Stimulated activated CD8-positive, alpha-beta memory T cell treated with anti-CD3 and anti-CD28 coated beads, Interleukin-7, amount 100 ng/mL, for 1 hour (primary cell): ENCODE data around the gene CEP68.
"Not testable (repeated sequence)": the region's sequence is repeated elsewhere in the genome, so short reads cannot be mapped to it uniquely, and the experiment has no call there.

Experiments
- DNase-seq, 2 donors: peaks; one replicate each; pipeline ENCODE4 v3.0.0-alpha.2; 2020; ENCODE audit warnings: low read depth in 2 of 2

CEP68 gene, protein sequence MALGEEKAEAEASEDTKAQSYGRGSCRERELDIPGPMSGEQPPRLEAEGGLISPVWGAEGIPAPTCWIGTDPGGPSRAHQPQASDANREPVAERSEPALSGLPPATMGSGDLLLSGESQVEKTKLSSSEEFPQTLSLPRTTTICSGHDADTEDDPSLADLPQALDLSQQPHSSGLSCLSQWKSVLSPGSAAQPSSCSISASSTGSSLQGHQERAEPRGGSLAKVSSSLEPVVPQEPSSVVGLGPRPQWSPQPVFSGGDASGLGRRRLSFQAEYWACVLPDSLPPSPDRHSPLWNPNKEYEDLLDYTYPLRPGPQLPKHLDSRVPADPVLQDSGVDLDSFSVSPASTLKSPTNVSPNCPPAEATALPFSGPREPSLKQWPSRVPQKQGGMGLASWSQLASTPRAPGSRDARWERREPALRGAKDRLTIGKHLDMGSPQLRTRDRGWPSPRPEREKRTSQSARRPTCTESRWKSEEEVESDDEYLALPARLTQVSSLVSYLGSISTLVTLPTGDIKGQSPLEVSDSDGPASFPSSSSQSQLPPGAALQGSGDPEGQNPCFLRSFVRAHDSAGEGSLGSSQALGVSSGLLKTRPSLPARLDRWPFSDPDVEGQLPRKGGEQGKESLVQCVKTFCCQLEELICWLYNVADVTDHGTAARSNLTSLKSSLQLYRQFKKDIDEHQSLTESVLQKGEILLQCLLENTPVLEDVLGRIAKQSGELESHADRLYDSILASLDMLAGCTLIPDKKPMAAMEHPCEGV

DNA sequence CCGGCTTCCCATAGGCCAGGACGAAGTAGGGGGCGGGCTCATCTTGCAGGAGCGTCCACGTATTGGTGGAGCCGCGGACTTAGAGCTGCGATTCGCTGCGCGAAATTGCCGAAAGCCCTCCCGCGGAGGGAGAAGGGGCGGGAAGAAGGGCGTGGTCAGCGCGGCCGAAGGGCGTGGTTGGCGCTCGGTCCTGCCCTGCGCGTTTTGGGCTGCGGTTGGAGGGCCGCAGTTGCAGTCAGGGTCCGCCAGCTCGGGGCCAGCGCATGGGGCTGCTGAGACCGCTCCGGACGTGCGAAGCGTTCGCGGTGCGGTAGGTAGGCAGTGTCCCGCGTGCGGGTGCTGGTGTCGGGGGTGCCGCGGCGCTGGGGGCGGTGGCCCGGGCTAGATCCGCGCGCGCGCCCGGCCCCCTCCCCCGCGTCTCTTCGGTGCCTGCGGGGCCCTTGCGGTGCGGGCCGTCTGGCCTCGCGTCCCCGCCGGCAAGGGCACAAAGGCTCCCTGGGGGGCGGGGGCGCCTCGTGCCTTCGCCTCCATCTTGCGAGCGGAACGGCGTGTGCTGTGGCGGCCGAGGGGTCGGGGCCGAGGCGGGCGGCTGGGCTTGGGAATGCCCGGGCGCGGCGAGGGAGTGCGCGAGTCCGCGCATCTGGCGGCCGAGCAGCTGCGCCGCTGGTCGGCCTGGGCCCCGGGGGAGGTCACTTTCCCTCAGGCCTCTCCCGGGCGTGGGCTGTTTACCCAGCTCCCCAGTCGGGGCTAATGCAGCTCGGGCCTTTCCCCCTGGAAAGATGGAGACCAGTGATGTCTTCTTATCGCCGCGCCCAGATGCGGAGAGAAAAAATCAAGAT lies at the start of gene CEP68:
Gene CEP68 (plus strand): TSS at position 202 of the 839 bp plus-strand sequence. CDS start 13,029 bp downstream, outside the sequence.
- DNase-seq: peak; percentile 91 to 92

DNA sequence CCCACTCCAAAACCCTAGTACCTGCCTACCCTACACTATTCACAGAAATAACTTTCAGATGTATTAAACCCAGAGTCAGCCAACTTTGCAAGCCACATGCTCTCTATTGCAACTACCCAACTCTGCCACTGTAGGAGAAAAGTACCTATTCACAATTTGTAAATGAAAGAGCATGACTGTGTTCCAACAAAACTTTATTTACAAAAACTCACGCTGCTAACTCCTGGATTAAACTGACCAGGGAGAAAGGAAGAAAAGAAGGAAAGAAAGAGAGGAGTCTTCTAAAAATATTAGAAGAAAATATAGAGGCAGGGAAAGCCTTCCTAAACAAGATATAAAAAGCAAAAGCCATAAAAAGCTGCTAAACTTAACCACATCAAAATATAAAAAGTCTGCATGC lies 42.4 kb upstream of the CEP68 start:
- no peak for DNase-seq

DNA sequence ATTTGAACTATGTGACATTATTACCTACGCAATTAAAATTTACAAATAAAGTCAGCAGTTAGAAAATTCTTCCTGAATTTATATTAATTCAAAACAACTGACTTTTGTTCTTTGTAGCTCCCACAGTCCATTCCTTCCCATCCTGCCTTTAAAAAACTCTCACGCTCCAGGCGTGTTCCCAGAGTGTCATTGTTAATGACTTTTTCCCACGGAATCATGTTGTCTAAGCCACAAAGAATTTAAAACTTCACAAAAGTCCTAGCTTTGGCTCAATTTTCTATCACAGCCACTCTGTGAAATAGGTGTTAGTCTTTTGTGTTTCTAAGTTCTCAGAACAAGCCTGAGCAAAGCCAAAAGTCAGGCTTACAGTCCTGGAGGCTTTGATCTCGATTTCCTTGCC lies 40.5 kb upstream of the CEP68 start:
- DNase-seq: no peak

- DNase-seq: no peak
These were observed 39.4 kb upstream of the CEP68 start for GRCh38 chr2:65016789-65017188.

DNA sequence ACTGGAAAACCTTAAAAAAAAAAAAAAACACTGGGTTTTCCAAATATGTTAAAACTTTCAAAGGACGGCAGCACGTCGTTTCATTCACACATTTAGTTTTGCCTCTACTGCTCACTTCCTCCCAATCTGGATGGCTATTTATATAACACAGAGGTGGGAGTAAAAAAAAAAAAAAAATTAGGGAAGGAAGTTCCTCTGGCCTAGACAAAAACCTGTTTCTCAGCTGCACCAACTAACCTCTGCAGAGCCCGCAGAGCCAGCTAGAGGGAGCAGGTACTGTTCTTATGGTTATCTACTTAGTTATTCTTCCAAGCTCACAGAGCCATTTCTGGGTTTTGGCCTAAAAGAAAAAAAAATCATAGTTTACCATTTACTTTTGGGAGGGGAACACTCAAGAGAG lies 38.9 kb upstream of the CEP68 start:
- DNase-seq: no peak

DNA sequence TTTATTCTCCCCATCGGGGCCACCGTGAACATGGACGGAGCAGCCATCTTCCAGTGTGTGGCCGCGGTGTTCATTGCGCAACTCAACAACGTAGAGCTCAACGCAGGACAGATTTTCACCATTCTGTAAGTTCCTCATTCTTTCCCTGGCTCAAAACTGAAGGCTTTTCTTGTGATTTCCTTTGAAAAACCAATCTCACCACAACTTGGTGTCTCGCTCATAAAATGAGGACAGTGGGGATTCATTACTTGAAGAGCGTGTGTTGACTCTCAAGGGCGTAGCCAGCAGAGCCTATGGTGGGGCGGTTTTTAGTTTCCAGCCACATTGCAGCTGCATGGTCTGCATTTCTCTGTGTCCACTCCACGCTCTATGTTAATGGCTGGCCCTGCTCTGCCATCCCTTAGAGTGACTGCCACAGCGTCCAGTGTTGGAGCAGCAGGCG lies 38.1 kb upstream of the CEP68 start:
- no peak for DNase-seq

DNA sequence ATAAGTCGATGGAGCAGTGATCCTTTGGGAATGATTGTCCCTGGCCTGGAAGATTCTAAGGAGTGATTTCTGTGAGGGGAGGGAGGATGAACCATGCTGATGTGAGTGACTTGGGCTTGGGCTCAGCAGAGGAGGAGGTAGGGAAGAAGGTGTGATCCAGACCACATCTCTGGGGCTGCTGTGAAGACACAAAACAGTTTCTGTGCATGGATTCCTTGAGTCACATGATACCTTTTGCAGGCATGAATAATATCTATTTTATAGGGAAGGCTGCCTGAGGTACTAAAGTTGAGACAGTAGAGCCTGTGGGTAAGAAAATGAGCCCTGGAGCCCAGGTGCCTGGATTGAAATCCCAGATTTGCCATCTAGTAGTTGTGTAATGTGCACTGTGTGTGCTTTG lies 37.2 kb upstream of the CEP68 start:
- no peak for DNase-seq

DNA sequence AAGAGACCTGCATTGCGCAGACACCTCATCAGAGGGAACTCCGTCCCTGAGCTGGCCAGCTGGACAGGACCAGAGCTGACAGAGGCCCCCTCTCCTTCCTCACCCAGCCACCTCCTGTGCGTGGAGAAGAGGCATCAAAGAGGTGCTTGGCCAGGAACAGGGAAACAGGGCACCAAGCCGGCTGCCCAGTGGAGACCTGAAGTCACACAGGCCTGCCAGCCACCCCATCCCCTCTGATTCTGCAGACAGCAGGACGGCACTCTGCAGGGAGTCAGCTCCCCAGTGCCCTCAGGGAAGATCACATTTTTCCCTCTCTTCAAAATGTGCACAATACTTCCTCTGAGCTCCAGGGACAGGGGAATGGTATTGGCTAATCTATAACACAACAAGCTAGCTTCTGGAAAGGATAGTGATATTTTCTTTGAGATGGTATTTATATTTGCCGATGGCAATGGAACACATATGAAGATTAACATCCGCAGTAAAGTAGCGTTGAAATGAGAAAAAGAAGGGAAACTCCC lies 36.5 kb upstream of the CEP68 start:
- no peak for DNase-seq

DNA sequence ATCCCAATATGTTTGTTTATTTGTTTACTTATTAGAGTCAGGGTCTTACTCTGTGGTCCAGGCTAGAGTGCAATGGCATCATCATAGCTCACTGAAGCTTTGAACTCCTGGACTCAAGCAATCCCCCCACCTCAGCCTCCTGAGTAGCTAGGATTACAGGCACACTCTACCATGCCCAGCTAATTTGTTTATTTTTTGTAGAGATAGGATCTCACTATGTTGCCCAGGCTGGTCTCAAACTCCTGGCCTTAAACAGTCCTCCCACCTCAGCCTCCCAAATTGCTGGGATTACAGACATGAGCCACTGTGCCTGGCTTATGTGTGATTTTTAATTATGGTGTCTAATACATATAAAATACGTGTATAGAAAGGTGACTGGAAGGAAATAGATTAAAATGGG lies 36.0 kb upstream of the CEP68 start:
- DNase-seq: not testable (repeated sequence)

- DNase-seq: no peak
These were observed 35.2 kb upstream of the CEP68 start for GRCh38 chr2:65020943-65021528.

DNA sequence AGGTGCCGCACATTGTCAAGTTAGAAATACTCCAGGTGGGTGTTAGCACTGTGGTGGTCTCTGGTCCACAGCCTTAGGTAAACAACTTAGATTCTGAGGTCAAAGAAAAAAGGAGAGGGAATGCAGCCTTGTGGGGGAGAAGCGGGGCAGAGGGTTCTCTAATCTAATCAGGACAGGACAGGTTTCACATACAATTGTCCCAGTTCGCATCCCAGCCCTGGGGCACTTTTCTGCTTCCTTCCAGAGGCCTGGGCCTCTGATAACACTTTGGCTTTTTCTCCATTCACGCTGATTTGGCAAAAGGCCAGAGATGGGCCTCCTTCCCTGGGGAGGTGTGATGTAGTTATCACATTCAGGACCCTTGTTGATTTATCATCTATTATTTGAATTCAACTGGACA lies 34.5 kb upstream of the CEP68 start:
- no peak for DNase-seq

GRCh38 chr2:65022189-65022588 lies 34.0 kb upstream of the CEP68 start:
- no peak for DNase-seq

GRCh38 chr2:65023742-65024141 lies 32.5 kb upstream of the CEP68 start:
- DNase-seq: no peak

GRCh38 chr2:65024149-65024829 lies 31.9 kb upstream of the CEP68 start:
- DNase-seq: no peak

- no peak for DNase-seq
These were observed 30.6 kb upstream of the CEP68 start for GRCh38 chr2:65025453-65026123.

DNA sequence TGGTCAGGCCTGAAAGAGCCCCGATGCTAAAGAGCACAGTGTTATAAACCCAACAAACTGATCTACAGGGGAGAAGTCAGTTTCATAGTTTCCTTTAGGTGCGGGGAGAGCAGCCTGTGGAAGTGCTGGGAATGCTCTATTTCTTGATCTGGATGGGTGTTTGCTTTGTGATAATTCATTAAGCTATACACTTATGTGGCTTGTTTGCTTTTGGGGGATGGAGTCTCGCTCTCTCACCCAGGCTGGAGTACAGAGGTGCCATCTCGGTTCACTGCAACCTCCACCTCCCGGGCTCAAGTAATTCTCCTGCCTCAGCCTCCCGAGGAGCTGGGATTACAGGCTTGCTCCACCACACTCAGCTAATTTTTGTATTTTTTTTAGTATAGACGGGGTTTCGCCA lies 30.1 kb upstream of the CEP68 start:
- DNase-seq: no peak

DNA sequence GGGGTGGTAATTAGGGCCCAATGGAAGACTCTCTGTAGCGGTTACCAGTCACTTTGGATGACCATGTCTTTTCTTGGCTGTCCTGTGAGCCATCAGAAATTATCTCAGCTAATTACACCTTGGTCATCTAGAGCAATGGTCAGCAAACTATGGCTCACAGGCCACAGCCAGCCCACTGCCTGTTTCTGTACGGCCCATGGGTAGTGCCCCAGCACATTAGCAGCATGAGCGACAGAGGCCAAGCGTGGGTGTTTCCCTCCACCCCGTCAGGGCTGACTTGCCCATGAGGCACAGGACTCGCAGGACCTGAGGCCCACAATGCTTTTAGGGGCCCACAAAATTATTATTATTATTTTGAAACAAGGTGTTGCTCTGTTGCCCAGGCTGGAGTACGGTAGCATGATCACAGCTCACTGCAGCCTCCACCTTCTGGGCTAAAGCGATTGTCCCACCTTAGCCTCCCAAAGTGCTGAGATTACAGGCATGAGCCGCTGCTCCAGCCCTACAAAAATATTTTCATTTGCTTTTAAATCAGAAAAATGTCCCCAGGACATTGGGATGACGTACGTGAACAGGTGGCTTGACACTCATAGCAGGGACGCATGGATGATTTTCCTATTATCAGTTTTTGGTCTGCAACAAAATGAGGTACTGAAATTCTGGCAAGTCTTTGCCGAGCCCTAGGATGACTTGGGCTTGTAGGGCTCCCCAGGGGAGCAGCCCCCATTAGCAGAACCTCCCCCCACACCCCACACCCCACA lies 29.3 kb upstream of the CEP68 start:
- no peak for DNase-seq

DNA sequence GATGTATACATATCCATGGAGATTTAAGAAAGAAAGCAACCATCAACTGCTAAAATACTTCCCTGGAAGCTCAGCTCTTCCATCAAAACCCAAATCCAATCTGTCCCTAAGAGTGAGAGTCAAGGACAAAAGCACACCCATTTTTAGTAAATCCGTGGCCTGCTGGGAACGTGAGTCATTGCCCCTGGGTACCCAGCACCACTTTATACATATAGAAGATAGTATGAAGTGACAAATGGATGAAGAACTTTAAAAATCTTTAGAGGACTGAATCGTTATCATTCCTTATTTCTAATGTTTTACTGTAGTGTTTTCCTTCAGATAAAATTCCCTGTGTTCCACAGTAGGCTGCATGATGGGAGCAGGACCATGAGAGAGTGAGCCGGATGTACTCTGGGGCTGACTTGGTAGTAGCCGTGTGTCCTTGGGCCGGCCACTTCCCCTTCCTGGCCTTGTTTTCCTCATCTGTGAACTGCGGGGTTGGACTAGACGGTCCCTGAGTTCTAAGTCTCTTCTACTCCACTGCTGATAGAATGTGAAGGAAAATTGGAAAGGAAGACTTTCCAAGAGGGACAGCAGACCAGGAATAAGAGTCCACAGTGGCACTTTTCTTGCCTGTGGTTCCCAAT lies 28.5 kb upstream of the CEP68 start:
- DNase-seq: no peak
